ENCODE measurements around the gene LRRC36. TPM values are rescaled to one million over a fixed set of nuclear protein-coding genes. Genes with fewer than 3 reads are reported as not detected.

Gene LRRC36
- total RNA-seq, 6 experiments from 2014 or later, result not detected

DNA sequence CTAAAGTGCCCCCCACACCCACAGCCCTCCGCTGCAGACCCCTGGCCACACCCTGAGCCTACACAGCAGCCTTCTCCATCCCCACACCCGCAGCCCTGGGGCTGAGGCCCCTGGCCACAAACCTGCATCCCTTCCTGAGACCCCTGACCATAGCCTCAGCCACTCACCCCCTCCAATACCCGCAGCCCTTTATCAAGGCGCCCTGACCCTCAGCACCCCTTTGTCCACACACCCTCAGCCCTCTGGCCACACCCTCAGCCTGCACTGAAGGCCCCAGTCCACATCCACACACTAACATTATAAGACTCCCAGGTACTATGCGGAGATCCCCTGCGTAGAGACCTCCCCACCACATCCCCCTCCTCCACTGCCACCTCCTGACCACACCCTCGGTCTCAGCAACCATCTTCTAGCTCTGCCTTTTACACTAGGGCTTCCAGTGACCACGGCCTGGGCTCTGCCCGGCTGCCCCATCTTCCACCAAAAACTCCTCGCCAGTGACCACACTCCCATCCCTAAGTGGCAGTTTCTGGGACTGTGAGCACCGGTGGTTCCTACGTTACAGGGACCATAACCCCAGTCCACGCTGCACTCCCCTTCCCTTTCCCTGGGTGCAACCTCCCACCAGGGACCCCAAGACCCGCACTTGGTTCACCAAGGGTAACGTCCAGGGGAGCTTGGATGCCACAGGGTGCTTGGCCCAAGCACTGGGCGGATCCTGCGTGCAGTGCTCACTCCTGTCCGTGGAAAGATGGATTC is 65.9 kb downstream of the LRRC36 start:
- intact Hi-C loops (cut with DNase I), result loop anchor here in 1 of 2 donors (10.0 kb wide), 1 partner anchor 138 kb away; no protein-coding TSS in a partner anchor
- peaks cover 0 to 5% (median 0%) of the 10 kb centered on the region in 4 donors for H3K4me1 ChIP-seq
- H3K4me3 ChIP-seq, result no peak overlapping the region
- no peak for DNase-seq
- 74% methylated on average over 9 of the region's 18 CpGs for WGBS (ENCODE audit: insufficient coverage, low coverage, low lambda C conversion rate, missing lambda C conversion rate)
- TF ChIP-seq, protein P1, sequence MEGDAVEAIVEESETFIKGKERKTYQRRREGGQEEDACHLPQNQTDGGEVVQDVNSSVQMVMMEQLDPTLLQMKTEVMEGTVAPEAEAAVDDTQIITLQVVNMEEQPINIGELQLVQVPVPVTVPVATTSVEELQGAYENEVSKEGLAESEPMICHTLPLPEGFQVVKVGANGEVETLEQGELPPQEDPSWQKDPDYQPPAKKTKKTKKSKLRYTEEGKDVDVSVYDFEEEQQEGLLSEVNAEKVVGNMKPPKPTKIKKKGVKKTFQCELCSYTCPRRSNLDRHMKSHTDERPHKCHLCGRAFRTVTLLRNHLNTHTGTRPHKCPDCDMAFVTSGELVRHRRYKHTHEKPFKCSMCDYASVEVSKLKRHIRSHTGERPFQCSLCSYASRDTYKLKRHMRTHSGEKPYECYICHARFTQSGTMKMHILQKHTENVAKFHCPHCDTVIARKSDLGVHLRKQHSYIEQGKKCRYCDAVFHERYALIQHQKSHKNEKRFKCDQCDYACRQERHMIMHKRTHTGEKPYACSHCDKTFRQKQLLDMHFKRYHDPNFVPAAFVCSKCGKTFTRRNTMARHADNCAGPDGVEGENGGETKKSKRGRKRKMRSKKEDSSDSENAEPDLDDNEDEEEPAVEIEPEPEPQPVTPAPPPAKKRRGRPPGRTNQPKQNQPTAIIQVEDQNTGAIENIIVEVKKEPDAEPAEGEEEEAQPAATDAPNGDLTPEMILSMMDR (IDR thresholded peaks at IDR 0.05), result no peak
- TF ChIP-seq POLR2A (IDR thresholded peaks at IDR 0.05), result no peak
- H3K27ac ChIP-seq, result no peak overlapping the region
- no peak for ATAC-seq
- no peaks in the 10 kb centered on the region for H3K36me3 ChIP-seq
- H3K9me3 ChIP-seq, result no peaks in the 10 kb centered on the region
- H3K27me3 ChIP-seq, result no peaks in the 10 kb centered on the region

DNA sequence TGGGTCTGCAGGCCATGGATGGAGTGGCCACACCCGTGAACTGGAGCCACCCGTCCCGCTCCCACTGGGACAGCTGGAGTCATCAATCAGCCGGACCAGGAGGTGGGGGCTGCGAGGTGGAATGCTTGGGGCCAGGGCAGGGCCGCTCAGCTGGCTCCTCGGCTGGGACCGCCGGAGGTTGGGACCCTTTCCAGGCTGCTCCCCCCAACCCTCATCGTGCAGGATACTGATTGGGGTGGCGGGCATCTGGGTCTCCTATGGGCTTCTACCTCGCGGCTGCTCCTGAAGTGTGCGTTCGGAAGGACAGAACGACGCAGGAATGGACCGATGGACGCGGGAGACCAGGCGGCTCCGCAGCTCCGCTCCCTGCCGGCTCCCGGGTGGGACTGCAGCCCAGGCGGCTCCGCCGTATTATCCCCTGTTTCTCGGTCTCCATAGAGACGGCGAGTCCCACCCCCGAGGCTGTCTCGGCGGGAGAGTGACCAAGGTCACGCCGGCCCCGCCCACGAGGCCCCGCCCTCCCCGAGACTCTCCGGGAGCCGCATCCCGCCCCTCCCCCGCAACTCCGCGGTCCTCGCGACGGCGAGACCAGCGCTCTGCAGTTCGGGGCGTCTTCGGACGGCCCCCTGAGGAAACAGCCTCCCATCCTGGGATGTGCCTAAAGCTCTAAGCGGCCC is 66.6 kb downstream of the LRRC36 start, which contains the start of gene TPPP3:
TSS of gene TPPP3 (minus strand) at position 388 of the 677 bp plus-strand sequence. CDS start 2,387 bp downstream, outside the sequence.
- peak within 1 kb of the TSS in 1 of 3 donors; percentile 6 for H3K4me3 ChIP-seq
- intact Hi-C loops (cut with DNase I), result loop anchor here in 1 of 2 donors (10.0 kb wide), 1 partner anchor 138 kb away; no protein-coding TSS in a partner anchor
- H3K36me3 ChIP-seq, result no peaks in the 10 kb centered on the region
- peaks cover 0 to 5% (median 0%) of the 10 kb centered on the region in 4 donors for H3K4me1 ChIP-seq
- 0% methylated on average over 4 of the region's 56 CpGs for WGBS (ENCODE audit: insufficient coverage, low coverage, low lambda C conversion rate, missing lambda C conversion rate)
- DNase-seq, result peak; percentile 71 to 77 (median 75)
- no peaks in the 10 kb centered on the region for H3K9me3 ChIP-seq
- no peaks in the 10 kb centered on the region for H3K27me3 ChIP-seq
- TF ChIP-seq, protein P1 (IDR thresholded peaks at IDR 0.05), result peak; percentile 40 to 49 (median 46)
- TF ChIP-seq POLR2A (IDR thresholded peaks at IDR 0.05), result no peak
- H3K27ac ChIP-seq, result peak within 1 kb of the TSS in 1 of 3 donors; percentile 19
- peak; percentile 65 to 74 (median 68) for ATAC-seq

- peaks cover 0 to 5% (median 0%) of the 10 kb centered on the region in 4 donors for H3K4me1 ChIP-seq
- H3K27me3 ChIP-seq, result no peaks in the 10 kb centered on the region
- H3K4me3 ChIP-seq, result peak overlapping the region in 1 of 3 donors; percentile 6
- DNase-seq (no peak), ATAC-seq (no peak)
- TF ChIP-seq, protein P1 (IDR thresholded peaks at IDR 0.05), result no peak
- no peak for TF ChIP-seq POLR2A (IDR thresholded peaks at IDR 0.05)
- H3K9me3 ChIP-seq, result no peaks in the 10 kb centered on the region
- 0% methylated on average over 1 of the region's 20 CpGs for WGBS (ENCODE audit: insufficient coverage, low coverage, low lambda C conversion rate, missing lambda C conversion rate)
- H3K27ac ChIP-seq, result peak overlapping the region in 1 of 3 donors; percentile 19
- no peaks in the 10 kb centered on the region for H3K36me3 ChIP-seq
- intact Hi-C loops (cut with DNase I), result loop anchor here in 1 of 2 donors (10.0 kb wide), 1 partner anchor 139 kb away; no protein-coding TSS in a partner anchor
Observed at GRCh38 chr16:67393788-67394154, 67.2 kb downstream of the LRRC36 start.

GRCh38 chr16:67394155-67395104 is 67.8 kb downstream of the LRRC36 start:
- no peaks in the 10 kb centered on the region for H3K9me3 ChIP-seq
- no peak overlapping the region for H3K27ac ChIP-seq
- no peaks in the 10 kb centered on the region for H3K27me3 ChIP-seq
- TF ChIP-seq POLR2A (IDR thresholded peaks at IDR 0.05), result no peak
- TF ChIP-seq, protein P1 (IDR thresholded peaks at IDR 0.05), result no peak
- H3K4me1 ChIP-seq, result peaks cover 0 to 8% (median 0%) of the 10 kb centered on the region in 4 donors
- peak in 1 of 3 donors; percentile 63 for DNase-seq
- ATAC-seq, result peak in 3 of 4 donors; percentile 3 to 25 (median 4)
- intact Hi-C loops (cut with DNase I), result loop anchor here in 1 of 2 donors (10.0 kb wide), 1 partner anchor 140 kb away; no protein-coding TSS in a partner anchor
- WGBS (ENCODE audit: insufficient coverage, low coverage, low lambda C conversion rate, missing lambda C conversion rate), result 35% methylated on average over 5 of the region's 88 CpGs
- H3K36me3 ChIP-seq, result no peaks in the 10 kb centered on the region
- H3K4me3 ChIP-seq, result no peak overlapping the region

Data from right lobe of liver (tissue), 6 donors.